Fibroblast of the aortic adventitia (primary cell): ENCODE results near the gene SLC18A3. TPM values are rescaled to one million over a fixed set of nuclear protein-coding genes. Genes with fewer than 3 reads are reported as not detected.

Experiments used
- DNase-seq: peaks from one replicate; pipeline ENCODE4 v3.0.0-alpha.2; 2010; ENCODE audit warnings: low read depth
- H3K4me3 ChIP-seq: 2 replicates; pipeline ENCODE4 v1.5.1; 2011; ENCODE audit warnings: low read depth, mild to moderate bottlenecking, control low read depth, low read length, moderate library complexity
- CTCF ChIP-seq: IDR thresholded peaks from 2 replicates; pipeline ENCODE4 v1.5.1; 2011; ENCODE audit warnings: mild to moderate bottlenecking, low read length, control low read depth, inconsistent platforms; ENCODE audit not compliant: insufficient read depth
- total RNA-seq: library from RNA; depleted of rRNA; stranded (reverse); fragments of >200 nt; gene quantifications from 2 replicates; pipeline ENCODE4 v1.2.3, GENCODE V29; 2012; ENCODE audit warnings: low replicate concordance

Gene SLC18A3
- total RNA-seq, 1 donor, result not detected

DNA sequence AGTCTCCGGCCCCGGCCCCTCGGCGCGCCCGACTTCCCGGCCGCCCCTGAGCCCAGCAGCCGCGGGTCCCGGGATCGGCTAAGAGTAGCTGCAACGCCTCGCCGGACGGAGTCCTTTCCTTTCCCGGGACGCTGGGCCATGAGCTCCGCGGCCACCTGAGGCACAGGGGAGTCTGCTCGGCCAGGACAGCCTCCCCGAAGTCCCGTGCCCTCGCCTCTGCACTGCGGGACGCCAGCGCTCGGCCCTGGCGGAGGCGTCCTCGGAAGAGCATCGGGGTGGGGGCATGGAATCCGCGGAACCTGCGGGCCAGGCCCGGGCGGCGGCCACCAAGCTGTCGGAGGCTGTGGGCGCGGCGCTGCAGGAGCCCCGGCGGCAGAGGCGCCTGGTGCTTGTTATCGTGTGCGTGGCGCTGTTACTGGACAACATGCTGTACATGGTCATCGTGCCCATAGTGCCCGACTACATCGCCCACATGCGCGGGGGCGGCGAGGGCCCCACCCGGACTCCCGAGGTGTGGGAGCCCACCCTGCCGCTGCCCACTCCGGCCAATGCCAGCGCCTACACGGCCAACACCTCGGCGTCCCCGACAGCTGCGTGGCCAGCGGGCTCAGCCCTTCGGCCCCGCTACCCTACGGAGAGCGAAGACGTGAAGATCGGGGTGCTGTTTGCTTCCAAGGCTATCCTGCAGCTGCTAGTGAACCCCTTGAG, 502 bp downstream of the SLC18A3 start:
- no peak for DNase-seq
- no peak overlapping the region for H3K4me3 ChIP-seq
- TF ChIP-seq CTCF, result no peak

GRCh38 chr10:49611166-49611815, 1.2 kb downstream of the SLC18A3 start:
- H3K4me3 ChIP-seq, result no peak overlapping the region
- no peak for TF ChIP-seq CTCF
- DNase-seq, result no peak

DNA sequence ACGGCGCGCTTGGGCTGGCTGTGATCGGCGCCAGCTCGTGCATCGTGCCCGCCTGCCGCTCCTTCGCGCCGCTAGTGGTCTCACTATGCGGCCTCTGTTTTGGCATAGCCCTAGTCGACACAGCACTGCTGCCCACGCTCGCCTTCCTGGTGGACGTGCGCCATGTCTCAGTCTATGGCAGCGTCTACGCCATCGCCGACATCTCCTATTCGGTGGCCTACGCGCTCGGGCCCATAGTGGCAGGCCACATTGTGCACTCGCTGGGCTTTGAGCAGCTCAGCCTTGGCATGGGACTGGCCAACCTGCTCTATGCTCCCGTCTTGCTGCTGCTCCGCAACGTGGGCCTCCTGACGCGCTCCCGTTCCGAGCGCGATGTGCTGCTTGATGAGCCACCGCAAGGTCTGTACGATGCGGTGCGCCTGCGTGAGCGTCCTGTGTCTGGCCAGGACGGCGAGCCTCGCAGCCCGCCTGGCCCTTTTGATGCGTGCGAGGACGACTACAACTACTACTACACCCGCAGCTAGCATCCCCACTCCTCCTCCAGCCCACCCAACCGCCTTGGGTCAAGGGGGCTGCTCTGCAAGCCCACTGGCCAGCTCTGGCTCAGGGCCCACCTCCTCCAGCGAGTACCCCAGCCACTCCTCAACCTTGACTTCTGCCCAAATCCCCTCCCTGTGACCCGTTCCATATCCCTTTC, 1.9 kb downstream of the SLC18A3 start:
- no peak for TF ChIP-seq CTCF
- no peak overlapping the region for H3K4me3 ChIP-seq
- DNase-seq, result no peak

DNA sequence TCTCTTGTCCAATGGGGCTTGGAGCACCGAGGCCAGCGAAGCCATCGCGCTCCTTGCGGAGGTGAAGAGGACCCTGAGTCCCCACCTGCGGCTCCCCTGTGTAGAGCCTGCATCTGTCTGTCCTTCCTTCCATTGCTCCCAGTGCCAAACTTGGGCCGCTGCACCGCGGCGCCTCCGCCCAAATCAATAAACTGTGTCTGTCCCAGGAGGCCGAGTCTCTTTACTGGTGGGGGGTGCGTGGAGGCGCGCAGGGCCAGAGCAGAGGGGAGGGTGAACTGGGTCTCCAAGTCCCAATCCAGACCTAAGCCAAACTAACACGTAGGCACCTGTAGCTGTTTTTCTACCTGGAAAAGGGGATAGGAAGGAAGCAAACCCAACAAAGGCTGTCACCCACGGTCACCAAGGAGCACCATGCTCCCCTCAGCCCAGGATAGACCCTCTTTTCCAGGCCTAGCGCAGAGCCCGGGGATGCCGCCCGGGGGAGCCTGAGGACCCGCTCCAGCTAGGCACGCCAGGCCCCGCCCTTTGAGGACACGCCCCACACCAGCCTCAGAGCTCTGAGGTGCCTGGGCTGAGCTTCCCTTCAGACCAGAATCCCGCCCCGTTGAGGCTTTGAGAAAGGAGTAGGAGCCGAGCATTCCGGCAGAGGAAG, 2.5 kb downstream of the SLC18A3 start:
- no peak for DNase-seq
- TF ChIP-seq CTCF, result no peak
- no peak overlapping the region for H3K4me3 ChIP-seq

- H3K4me3 ChIP-seq, result no peak overlapping the region
- no peak for DNase-seq
- no peak for TF ChIP-seq CTCF
Measured at GRCh38 chr10:49613165-49613881, 3.2 kb downstream of the SLC18A3 start.

GRCh38 chr10:49613882-49614241, 3.8 kb downstream of the SLC18A3 start, which contains the start of gene CHAT:
TSS of gene CHAT (plus strand) at chr10:49614037. CDS start at chr10:49614190, 153 bp downstream.
- H3K4me3 ChIP-seq, result no peak within 1 kb of the TSS
- no peak for TF ChIP-seq CTCF
- no peak for DNase-seq
